GM18508 (cell line): ENCODE measurements around the gene PRKD2.
"Not testable (repeated sequence)": the region's sequence is repeated elsewhere in the genome, so short reads cannot be mapped to it uniquely, and the experiment has no call there.

ENCODE experiments used
- ATAC-seq: cut with Tn5 transposase; IDR thresholded peaks from one replicate; pipeline ENCODE4 v1.9.1; 2021; ENCODE audit warnings: moderate number of reproducible peaks; ENCODE audit not compliant: insufficient read depth, unreplicated experiment

Gene PRKD2

GRCh38 chr19:46717034-46717715 is at the start of gene PRKD2:
Gene PRKD2, minus strand, starts transcription at chr19:46717114. Its CDS starts 744 bp downstream, at chr19:46716370.
- ATAC-seq = no peak

GRCh38 chr19:46764817-46765291 is 47.9 kb upstream of the PRKD2 start:
- ATAC-seq = no peak

- no peak for ATAC-seq
Observed at GRCh38 chr19:46762245-46762890, 45.5 kb upstream of the PRKD2 start.

GRCh38 chr19:46761418-46761831 is 44.5 kb upstream of the PRKD2 start:
- ATAC-seq = no peak

- ATAC-seq = not testable (repeated sequence)
Observed at GRCh38 chr19:46760897-46761296, 44.0 kb upstream of the PRKD2 start.

- ATAC-seq = no peak
Observed at GRCh38 chr19:46760363-46760762, 43.4 kb upstream of the PRKD2 start.

- ATAC-seq = no peak
Observed at GRCh38 chr19:46759817-46760333, 43.0 kb upstream of the PRKD2 start.

- no peak for ATAC-seq
Observed at GRCh38 chr19:46759206-46759605, 42.3 kb upstream of the PRKD2 start.

GRCh38 chr19:46756544-46756888 is 39.6 kb upstream of the PRKD2 start:
- no peak for ATAC-seq

- ATAC-seq = no peak
Observed at GRCh38 chr19:46755853-46756543, 39.1 kb upstream of the PRKD2 start.

GRCh38 chr19:46755077-46755852 is 38.4 kb upstream of the PRKD2 start:
- no peak for ATAC-seq

- ATAC-seq = no peak
Observed at GRCh38 chr19:46753420-46754155, 36.7 kb upstream of the PRKD2 start.

- ATAC-seq = no peak
Observed at GRCh38 chr19:46748325-46749109, 31.6 kb upstream of the PRKD2 start.

GRCh38 chr19:46746281-46747057 is 29.6 kb upstream of the PRKD2 start, which contains the start of gene STRN4:
Gene STRN4, minus strand, starts transcription at chr19:46746450. Its CDS starts 20 bp downstream, at chr19:46746430.
- ATAC-seq = no peak

- no peak for ATAC-seq
Observed at GRCh38 chr19:46745521-46746280, 28.8 kb upstream of the PRKD2 start, which contains the start of gene FKRP. Gene FKRP, plus strand, starts transcription at chr19:46746057. Its CDS starts 9,394 bp downstream, at chr19:46755451.

- no peak for ATAC-seq
Observed at GRCh38 chr19:46745030-46745429, 28.1 kb upstream of the PRKD2 start.

GRCh38 chr19:46744005-46744691 is 27.2 kb upstream of the PRKD2 start:
- no peak for ATAC-seq
